ENCODE data around the gene NFE2. TPM values are rescaled to one million over a fixed set of nuclear protein-coding genes. Genes with fewer than 3 reads are reported as not detected.
"Not testable (repeated sequence)": the region's sequence is repeated elsewhere in the genome, so short reads cannot be mapped to it uniquely, and the experiment has no call there.

Gene NFE2
- total and polyA plus RNA-seq, 4 donors = 0.44 to 155 (median 1.2) TPM

GRCh38 chr12:54282949-54283593 lies 17.7 kb downstream of the NFE2 start:
- Histone ChIP-seq H3K36me3 (ENCODE audit: control insufficient read depth in 4 of 4, insufficient read depth in 3 of 4, low read depth in 1 of 4, low read length in 3 of 4) (peaks cover 19 to 59% (median 48%) of the 10 kb centered on the region in 4 donors), H3K9ac (ENCODE audit: low read depth in 1 of 2, low read length in 2 of 2) (no peak overlapping the region), H3K27ac (ENCODE audit: low read depth in 1 of 2, low read length in 2 of 2) (no peak overlapping the region), H3K4me3 (ENCODE audit: low read depth in 1 of 3, low read length in 3 of 3) (peak overlapping the region in 1 of 3 donors; percentile 48), H3K4me1 (ENCODE audit: control insufficient read depth in 4 of 4, insufficient read depth in 4 of 4, low read length in 3 of 4) (peaks cover 0 to 53% (median 43%) of the 10 kb centered on the region in 4 donors), H3K9me3 (ENCODE audit: control insufficient read depth in 4 of 4, low read length in 3 of 4) (no peaks in the 10 kb centered on the region), H3K27me3 (ENCODE audit: control insufficient read depth in 4 of 4, insufficient read depth in 4 of 4, low read length in 3 of 4) (no peaks in the 10 kb centered on the region)
- WGBS = 57% methylated on average over 11 of the region's 11 CpGs
- no peak for TF ChIP-seq ZBTB33 (IDR thresholded peaks at IDR 0.05)
- TF ChIP-seq RXRA (IDR thresholded peaks at IDR 0.05) = no peak
- no peak for TF ChIP-seq SP1 (IDR thresholded peaks at IDR 0.05)
- TF ChIP-seq HNF4G (IDR thresholded peaks at IDR 0.05) = no peak
- TF ChIP-seq CTCF (IDR thresholded peaks at IDR 0.05; ENCODE audit: low read depth, low read length, missing input control) = no peak
- no peak for TF ChIP-seq JUND (IDR thresholded peaks at IDR 0.05)
- TF ChIP-seq NR2F2 (IDR thresholded peaks at IDR 0.05) = no peak
- no peak for TF ChIP-seq YY1 (IDR thresholded peaks at IDR 0.05)
- TF ChIP-seq FOXA2 (IDR thresholded peaks at IDR 0.05) = no peak
- no peak for TF ChIP-seq RAD21 (IDR thresholded peaks at IDR 0.05)
- TF ChIP-seq HNF4A (conservative IDR thresholded peaks at IDR 0.05) = no peak
- TF ChIP-seq REST (IDR thresholded peaks at IDR 0.05) = no peak
- no peak for TF ChIP-seq EGR1 (IDR thresholded peaks at IDR 0.05; ENCODE audit: low read depth in 2 of 2)
- no peak for TF ChIP-seq FOXA1 (IDR thresholded peaks at IDR 0.05)
- no peak for TF ChIP-seq GABPA (IDR thresholded peaks at IDR 0.05 in 1 of 2, conservative IDR thresholded peaks at IDR 0.05 in 1 of 2)
- DNase-seq (ENCODE audit: low spot score) = no peak

GRCh38 chr12:54281694-54282093 lies 19.1 kb downstream of the NFE2 start:
- H3K4me1 ChIP-seq (ENCODE audit: control insufficient read depth in 4 of 4, insufficient read depth in 4 of 4, low read length in 3 of 4) = peaks cover 0 to 55% (median 46%) of the 10 kb centered on the region in 4 donors
- H3K9me3 ChIP-seq (ENCODE audit: control insufficient read depth in 4 of 4, low read length in 3 of 4); H3K27me3 ChIP-seq (ENCODE audit: control insufficient read depth in 4 of 4, insufficient read depth in 4 of 4, low read length in 3 of 4); DNase-seq (ENCODE audit: low spot score): not testable (repeated sequence)
- 28% methylated on average over 4 of the region's 4 CpGs for whole genome bisulfite sequencing
- peak overlapping the region; percentile 73 to 90 for H3K9ac ChIP-seq (ENCODE audit: low read depth in 1 of 2, low read length in 2 of 2)
- peak overlapping the region; percentile 89 to 94 for H3K27ac ChIP-seq (ENCODE audit: low read depth in 1 of 2, low read length in 2 of 2)
- H3K36me3 ChIP-seq (ENCODE audit: control insufficient read depth in 4 of 4, insufficient read depth in 3 of 4, low read depth in 1 of 4, low read length in 3 of 4) = peaks cover 18 to 46% (median 36%) of the 10 kb centered on the region in 4 donors
- peak overlapping the region; percentile 48 to 95 (median 86) for H3K4me3 ChIP-seq (ENCODE audit: low read depth in 1 of 3, low read length in 3 of 3)

GRCh38 chr12:54281261-54281638 lies 19.6 kb downstream of the NFE2 start:
- peak overlapping the region; percentile 48 to 95 (median 86) for H3K4me3 ChIP-seq (ENCODE audit: low read depth in 1 of 3, low read length in 3 of 3)
- WGBS = under 1% methylated on average over 10 of the region's 10 CpGs

More at GRCh38 chr12:54281261-54281638, 19.6 kb downstream of the NFE2 start:
- Histone ChIP-seq H3K27ac (ENCODE audit: low read depth in 1 of 2, low read length in 2 of 2) (peak overlapping the region; percentile 89 to 94), H3K9ac (ENCODE audit: low read depth in 1 of 2, low read length in 2 of 2) (peak overlapping the region; percentile 73 to 90), H3K4me1 (ENCODE audit: control insufficient read depth in 4 of 4, insufficient read depth in 4 of 4, low read length in 3 of 4) (peaks cover 0 to 55% (median 45%) of the 10 kb centered on the region in 4 donors), H3K36me3 (ENCODE audit: control insufficient read depth in 4 of 4, insufficient read depth in 3 of 4, low read depth in 1 of 4, low read length in 3 of 4) (peaks cover 14 to 42% (median 32%) of the 10 kb centered on the region in 4 donors)
- DNase-seq (ENCODE audit: low spot score); H3K27me3 ChIP-seq (ENCODE audit: control insufficient read depth in 4 of 4, insufficient read depth in 4 of 4, low read length in 3 of 4); H3K9me3 ChIP-seq (ENCODE audit: control insufficient read depth in 4 of 4, low read length in 3 of 4): not testable (repeated sequence)
